ENCODE results near the gene RIF1.

- TF ChIP-seq CTCF (IDR thresholded peaks at IDR 0.05) (no peak), EP300 (IDR thresholded peaks at IDR 0.05) (no peak), POLR2A (IDR thresholded peaks at IDR 0.05) (no peak)
These were observed 111.3 kb downstream of the RIF1 start for GRCh38 chr2:151520976-151521375.

Measured in upper lobe of left lung (tissue), 4 donors.